Left ventricle myocardium inferior (tissue), 1 donor: ENCODE measurements around the gene STRA6. TPM values are rescaled to one million over a fixed set of nuclear protein-coding genes. Genes with fewer than 3 reads are reported as not detected.

Experiments
- DNase-seq: peaks from one replicate; pipeline ENCODE4 v3.0.0-alpha.2; 2020
- H3K27ac ChIP-seq: fragments of 200-600 bp; replicated peaks from 2 replicates; pipeline ENCODE4 v1.8.0; 2021
- H3K27me3 ChIP-seq: fragments of 200-600 bp; 2 replicates; pipeline ENCODE4 v1.8.0; 2021; ENCODE audit warnings: low read depth
- H3K36me3 ChIP-seq: fragments of 200-600 bp; 2 replicates; pipeline ENCODE4 v1.8.0; 2021
- H3K4me1 ChIP-seq: fragments of 200-600 bp; 2 replicates; pipeline ENCODE4 v1.8.0; 2021
- H3K4me3 ChIP-seq: fragments of 200-600 bp; 2 replicates; pipeline ENCODE4 v1.8.0; 2021; ENCODE audit warnings: mild to moderate bottlenecking, moderate library complexity
- H3K9me3 ChIP-seq: fragments of 200-600 bp; replicated peaks from 2 replicates; pipeline ENCODE4 v1.8.0; 2021
- intact Hi-C: fragments of 100-400 bp; cut with micrococcal nuclease; formaldehyde crosslinking; loops from one replicate; pipeline ENCODE4 v1.11.0; 2022
- total RNA-seq: library from RNA; stranded (reverse); fragmentation: NEBNext Ultra II Directional; extraction: Animal tissue kit (Norgen Biotek cat#: 25700); gene quantifications from one replicate; pipeline ENCODE4 v1.2.1, GENCODE V29; 2021
- TF ChIP-seq, protein P1 (sequence below): fragments of 200-600 bp; IDR thresholded peaks from 2 replicates; pipeline ENCODE4 v1.8.0; 2021; ENCODE audit warnings: antibody characterized with exemption, mild to moderate bottlenecking, borderline replicate concordance
- donor health status: DM: no; HTN: yes; CAD: no; lungs with severe emphysema.

STRA6 gene
- total RNA-seq, 1 donor from 2014 or later: not detected

DNA sequence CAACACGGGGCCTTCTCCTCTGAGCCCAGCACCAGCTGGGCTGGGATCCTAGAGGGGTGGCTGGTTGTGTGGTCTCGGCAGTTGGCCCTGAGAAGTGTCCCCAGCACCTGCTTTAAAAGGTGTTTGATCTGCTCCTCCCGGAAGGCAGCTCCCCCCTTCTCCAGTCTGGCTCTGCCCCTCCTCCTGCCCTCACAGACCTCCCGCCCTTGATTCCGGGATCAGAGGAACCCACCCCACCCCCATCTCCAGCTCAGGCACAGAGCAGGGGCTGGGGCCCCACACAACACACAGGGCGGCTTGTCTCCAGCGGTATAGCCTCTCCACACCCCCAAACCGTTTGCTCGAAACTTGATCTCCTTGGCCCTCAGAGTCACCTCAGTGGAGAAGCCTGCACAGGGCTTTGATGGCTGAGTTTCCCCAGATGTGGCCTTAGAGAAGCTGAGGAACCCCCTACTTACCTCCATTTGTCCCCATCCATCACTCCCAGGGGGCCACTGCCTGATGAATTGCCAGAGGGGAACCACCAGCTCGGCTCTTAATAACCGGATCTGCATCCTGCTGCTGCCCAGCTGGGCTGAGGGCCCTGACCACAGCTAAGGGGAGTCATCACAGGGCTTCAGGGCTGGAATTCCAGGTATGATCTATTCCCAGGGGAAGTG is 6.4 kb upstream of the STRA6 start:
- Histone ChIP-seq H3K9me3 (no peaks in the 10 kb centered on the region), H3K4me3 (no peak overlapping the region), H3K27ac (no peak overlapping the region), H3K4me1 (peaks cover 22% of the 10 kb centered on the region), H3K27me3 (no peaks in the 10 kb centered on the region), H3K36me3 (no peaks in the 10 kb centered on the region)
- intact Hi-C loops: no loop called here
- TF ChIP-seq, protein P1, sequence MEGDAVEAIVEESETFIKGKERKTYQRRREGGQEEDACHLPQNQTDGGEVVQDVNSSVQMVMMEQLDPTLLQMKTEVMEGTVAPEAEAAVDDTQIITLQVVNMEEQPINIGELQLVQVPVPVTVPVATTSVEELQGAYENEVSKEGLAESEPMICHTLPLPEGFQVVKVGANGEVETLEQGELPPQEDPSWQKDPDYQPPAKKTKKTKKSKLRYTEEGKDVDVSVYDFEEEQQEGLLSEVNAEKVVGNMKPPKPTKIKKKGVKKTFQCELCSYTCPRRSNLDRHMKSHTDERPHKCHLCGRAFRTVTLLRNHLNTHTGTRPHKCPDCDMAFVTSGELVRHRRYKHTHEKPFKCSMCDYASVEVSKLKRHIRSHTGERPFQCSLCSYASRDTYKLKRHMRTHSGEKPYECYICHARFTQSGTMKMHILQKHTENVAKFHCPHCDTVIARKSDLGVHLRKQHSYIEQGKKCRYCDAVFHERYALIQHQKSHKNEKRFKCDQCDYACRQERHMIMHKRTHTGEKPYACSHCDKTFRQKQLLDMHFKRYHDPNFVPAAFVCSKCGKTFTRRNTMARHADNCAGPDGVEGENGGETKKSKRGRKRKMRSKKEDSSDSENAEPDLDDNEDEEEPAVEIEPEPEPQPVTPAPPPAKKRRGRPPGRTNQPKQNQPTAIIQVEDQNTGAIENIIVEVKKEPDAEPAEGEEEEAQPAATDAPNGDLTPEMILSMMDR: no peak
- no peak for DNase-seq

DNA sequence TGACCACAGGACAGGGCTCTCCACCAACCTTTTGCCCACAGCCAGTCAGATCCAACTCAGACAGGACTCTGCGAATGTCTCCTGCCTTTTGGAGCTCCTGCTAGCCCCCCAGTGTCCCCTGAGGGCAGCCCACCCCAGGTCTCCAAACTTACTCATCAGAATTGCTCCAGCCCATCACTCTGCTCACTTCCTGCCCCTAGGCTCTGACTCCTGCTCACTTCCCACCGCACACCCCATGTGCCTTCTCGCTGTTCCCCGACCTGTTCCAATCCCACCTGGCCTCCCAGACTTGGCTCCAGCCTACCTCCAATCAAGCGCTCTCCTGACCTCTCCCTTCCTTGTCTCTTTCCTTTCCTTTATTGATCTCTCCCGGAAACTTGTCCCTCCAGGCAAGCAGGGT is 5.9 kb upstream of the STRA6 start:
- TF ChIP-seq, protein P1: no peak
- H3K27me3 ChIP-seq: no peaks in the 10 kb centered on the region

DNA sequence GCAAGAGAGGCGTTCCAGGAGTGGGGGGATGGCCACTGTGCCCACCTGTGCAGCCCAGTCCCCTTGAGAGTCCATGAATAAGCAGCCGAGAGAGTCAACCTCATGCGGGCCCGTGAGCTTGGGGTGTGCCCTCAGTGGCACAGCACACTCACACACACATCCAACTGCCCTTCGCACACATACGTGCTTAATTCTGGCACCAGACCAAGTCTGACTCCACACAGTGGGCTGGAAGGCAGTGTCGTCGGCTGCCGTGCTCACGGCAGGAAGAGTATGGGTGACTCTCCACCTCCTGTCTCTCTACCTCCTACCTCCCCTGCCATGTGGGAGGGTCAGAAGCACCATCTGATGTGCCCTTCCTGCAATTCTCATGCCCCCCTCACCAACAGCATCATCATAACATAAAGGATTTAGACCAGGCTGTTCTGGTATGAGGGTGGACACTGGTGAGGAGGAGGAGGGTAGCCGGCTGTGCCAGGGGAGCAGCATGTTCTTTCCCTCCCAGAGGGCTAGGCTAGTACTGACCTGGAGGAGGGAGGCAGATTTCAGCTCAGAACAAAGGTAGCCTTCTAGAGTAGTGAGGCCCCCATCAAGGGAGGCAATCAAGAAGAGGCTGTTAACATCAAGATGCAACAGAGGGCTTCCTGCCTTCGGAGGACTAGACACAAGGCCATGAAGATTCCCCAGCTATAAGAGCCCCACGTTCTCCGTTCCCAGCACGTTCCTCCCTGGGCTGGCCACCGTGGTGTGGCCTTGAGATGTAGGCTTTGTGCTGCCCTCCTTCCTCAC is 5.3 kb upstream of the STRA6 start:
- TF ChIP-seq, protein P1: no peak
- Histone ChIP-seq H3K36me3 (no peaks in the 10 kb centered on the region), H3K9me3 (no peaks in the 10 kb centered on the region), H3K27me3 (no peaks in the 10 kb centered on the region), H3K4me3 (no peak overlapping the region), H3K4me1 (peaks cover 22% of the 10 kb centered on the region), H3K27ac (no peak overlapping the region)
- intact Hi-C loops: no loop called here
- DNase-seq: no peak

More for the DNA sequence above, 5.9 kb upstream of the STRA6 start:
- no peaks in the 10 kb centered on the region for H3K9me3 ChIP-seq
- no peak for DNase-seq
- H3K27ac ChIP-seq: no peak overlapping the region
- peaks cover 22% of the 10 kb centered on the region for H3K4me1 ChIP-seq
- H3K4me3 ChIP-seq: no peak overlapping the region
- intact Hi-C loops: no loop called here
- no peaks in the 10 kb centered on the region for H3K36me3 ChIP-seq

DNA sequence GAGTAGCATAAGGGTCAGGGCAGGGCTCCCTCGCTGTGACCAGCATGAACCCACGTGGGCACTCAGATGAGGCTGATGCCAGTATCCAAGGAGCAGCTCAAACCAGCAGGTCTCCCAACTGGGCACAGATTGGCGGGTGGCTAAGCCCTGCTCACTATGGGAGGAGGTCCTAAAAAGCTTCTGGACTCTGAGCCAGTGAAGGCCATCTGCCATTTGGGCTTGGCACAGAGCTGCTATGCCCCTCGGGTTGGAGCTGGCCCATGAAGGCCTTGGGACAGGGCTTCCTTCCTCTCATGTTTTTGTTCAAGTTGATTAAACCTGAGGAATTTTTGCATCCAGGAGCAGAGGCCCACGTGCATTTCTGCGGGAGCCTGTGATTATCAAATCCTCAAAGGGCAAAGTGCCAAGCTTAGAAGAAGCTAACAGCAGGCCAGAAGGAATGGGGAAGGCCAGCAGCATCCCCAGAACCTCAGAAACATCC is 4.3 kb upstream of the STRA6 start:
- H3K27ac ChIP-seq: no peak overlapping the region
- no peaks in the 10 kb centered on the region for H3K9me3 ChIP-seq
- H3K4me3 ChIP-seq: no peak overlapping the region
- TF ChIP-seq, protein P1: no peak
- no peaks in the 10 kb centered on the region for H3K27me3 ChIP-seq
- H3K4me1 ChIP-seq: peaks cover 22% of the 10 kb centered on the region
- DNase-seq: no peak
- no peaks in the 10 kb centered on the region for H3K36me3 ChIP-seq
- intact Hi-C loops: no loop called here

DNA sequence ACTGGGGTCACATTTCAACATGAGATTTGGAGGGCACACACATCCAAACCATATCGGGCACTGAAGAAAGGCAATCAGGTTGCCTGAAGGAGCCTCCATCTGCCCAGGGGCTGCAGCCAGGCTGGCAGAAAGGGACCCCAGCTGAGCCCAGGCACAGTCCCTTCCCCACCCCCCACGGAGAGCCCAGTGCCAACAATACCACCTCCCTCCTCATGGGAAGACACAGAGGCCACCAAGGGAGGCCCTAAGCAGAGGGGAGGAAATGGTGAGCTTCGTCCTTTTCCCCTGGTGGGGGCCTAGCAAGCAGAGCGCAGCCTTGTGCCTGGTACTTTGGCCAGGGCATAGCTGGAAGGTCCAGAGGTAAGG is 3.0 kb upstream of the STRA6 start:
- no peak for DNase-seq
- H3K36me3 ChIP-seq: no peaks in the 10 kb centered on the region
- H3K4me3 ChIP-seq: no peak overlapping the region
- H3K27ac ChIP-seq: no peak overlapping the region
- TF ChIP-seq, protein P1: no peak
- H3K9me3 ChIP-seq: no peaks in the 10 kb centered on the region
- H3K27me3 ChIP-seq: no peaks in the 10 kb centered on the region
- intact Hi-C loops: no loop called here
- peaks cover 34% of the 10 kb centered on the region for H3K4me1 ChIP-seq
